ENCODE data around the gene DNAJC15. TPM values are rescaled to one million over a fixed set of nuclear protein-coding genes. Genes with fewer than 3 reads are reported as not detected.
A peak's percentile ranks its signal among the peaks of the same experiment; 100 is the strongest.
"Not testable (repeated sequence)": the region's sequence is repeated elsewhere in the genome, so short reads cannot be mapped to it uniquely, and the experiment has no call there.

The DNAJC15 gene
- total and polyA plus RNA-seq, 2 experiments from 2014 or later = 1.0 to 5.2 TPM

GRCh38 chr13:42984026-42984425 lies 39.4 kb upstream of the DNAJC15 start:
- Histone ChIP-seq H3K27me3 (no peaks in the 10 kb centered on the region), H3K9me3 (ENCODE audit: low read depth) (no peaks in the 10 kb centered on the region), H3K27ac (no peak overlapping the region), H3K36me3 (no peaks in the 10 kb centered on the region), H3K4me1 (ENCODE audit: low read depth) (no peaks in the 10 kb centered on the region), H3K4me3 (no peak overlapping the region)
- no peak for DNase-seq (ENCODE audit: low read depth in 1 of 2, low spot score in 1 of 2)
- no peak for TF ChIP-seq CTCF (IDR thresholded peaks at IDR 0.05; ENCODE audit: low read depth, low read length)

- H3K4me1 ChIP-seq (ENCODE audit: low read depth) = no peaks in the 10 kb centered on the region
- DNase-seq (ENCODE audit: low read depth in 1 of 2, low spot score in 1 of 2) = no peak
- H3K36me3 ChIP-seq = no peaks in the 10 kb centered on the region
- no peak overlapping the region for H3K27ac ChIP-seq
- no peak overlapping the region for H3K4me3 ChIP-seq
- H3K9me3 ChIP-seq (ENCODE audit: low read depth) = no peaks in the 10 kb centered on the region
- H3K27me3 ChIP-seq = no peaks in the 10 kb centered on the region
- no peak for TF ChIP-seq CTCF (IDR thresholded peaks at IDR 0.05; ENCODE audit: low read depth, low read length)
Measured at GRCh38 chr13:42984691-42985090, 38.7 kb upstream of the DNAJC15 start.

GRCh38 chr13:42985312-42986175 lies 37.8 kb upstream of the DNAJC15 start:
- Histone ChIP-seq H3K9me3 (ENCODE audit: low read depth) (no peaks in the 10 kb centered on the region), H3K4me1 (ENCODE audit: low read depth) (peaks cover 8% of the 10 kb centered on the region), H3K4me3 (no peak overlapping the region), H3K36me3 (no peaks in the 10 kb centered on the region), H3K27me3 (no peaks in the 10 kb centered on the region), H3K27ac (no peak overlapping the region)
- peak in 1 of 2 donors; percentile 42 for DNase-seq (ENCODE audit: low read depth in 1 of 2, low spot score in 1 of 2)
- no peak for TF ChIP-seq CTCF (IDR thresholded peaks at IDR 0.05; ENCODE audit: low read depth, low read length)

GRCh38 chr13:42986176-42986574 lies 37.2 kb upstream of the DNAJC15 start:
- Histone ChIP-seq H3K4me1 (ENCODE audit: low read depth) (peaks cover 14% of the 10 kb centered on the region), H3K36me3 (no peaks in the 10 kb centered on the region), H3K4me3 (no peak overlapping the region), H3K9me3 (ENCODE audit: low read depth) (no peaks in the 10 kb centered on the region), H3K27me3 (no peaks in the 10 kb centered on the region), H3K27ac (no peak overlapping the region)
- no peak for TF ChIP-seq CTCF (IDR thresholded peaks at IDR 0.05; ENCODE audit: low read depth, low read length)
- DNase-seq (ENCODE audit: low read depth in 1 of 2, low spot score in 1 of 2) = no peak

GRCh38 chr13:42990291-42991232 lies 32.8 kb upstream of the DNAJC15 start:
- Histone ChIP-seq H3K27ac (peak overlapping the region; percentile 88), H3K4me3 (no peak overlapping the region), H3K4me1 (ENCODE audit: low read depth) (peaks cover 27% of the 10 kb centered on the region), H3K27me3 (no peaks in the 10 kb centered on the region), H3K36me3 (no peaks in the 10 kb centered on the region), H3K9me3 (ENCODE audit: low read depth) (no peaks in the 10 kb centered on the region)
- DNase-seq (ENCODE audit: low read depth in 1 of 2, low spot score in 1 of 2) = peak in 1 of 2 donors; percentile 61
- no peak for TF ChIP-seq CTCF (IDR thresholded peaks at IDR 0.05; ENCODE audit: low read depth, low read length)

GRCh38 chr13:42991233-42991897 lies 32.0 kb upstream of the DNAJC15 start:
- Histone ChIP-seq H3K4me1 (ENCODE audit: low read depth) (peaks cover 35% of the 10 kb centered on the region), H3K27ac (peak overlapping the region; percentile 88)
- DNase-seq (ENCODE audit: low read depth in 1 of 2, low spot score in 1 of 2); H3K4me3 ChIP-seq; H3K27me3 ChIP-seq; H3K36me3 ChIP-seq; H3K9me3 ChIP-seq (ENCODE audit: low read depth): not testable (repeated sequence)

Measured in cardiac muscle cell (in vitro differentiated cells and primary cell).